Measurements from ENCODE around the gene TGFBR3. TPM values are rescaled to one million over a fixed set of nuclear protein-coding genes. Genes with fewer than 3 reads are reported as not detected.

TGFBR3 gene
- total RNA-seq, 2 donors from 2014 or later: 60.8 to 62.4 TPM

DNA sequence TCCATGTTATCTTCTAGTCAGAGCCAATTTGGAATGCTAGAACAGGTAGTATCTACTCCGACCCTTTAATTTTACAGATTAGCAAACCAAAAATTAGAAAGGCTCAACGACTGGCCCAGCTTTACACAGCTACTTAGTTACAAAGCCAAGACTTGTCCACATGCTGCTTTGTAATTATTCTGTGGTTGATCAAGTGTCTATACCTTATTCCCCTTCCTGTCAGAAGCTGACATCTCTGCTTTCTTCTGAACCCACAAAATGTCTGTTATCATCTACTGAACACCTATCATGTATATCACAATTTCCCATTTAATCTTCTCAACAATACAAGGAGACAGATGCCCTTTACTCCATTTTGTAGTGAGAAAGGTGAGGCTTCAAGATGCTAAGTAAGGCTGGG is 15.6 kb downstream of the TGFBR3 start:
- Histone ChIP-seq H3K4me3 (no peak overlapping the region), H3K9me3 (no peaks in the 10 kb centered on the region), H3K27ac (no peak overlapping the region), H3K36me3 (no peaks in the 10 kb centered on the region), H3K27me3 (replicated peaks; ENCODE audit: insufficient read depth) (no peaks in the 10 kb centered on the region), H3K4me1 (ENCODE audit: control insufficient read depth in 1 of 2, low read depth in 2 of 2) (peaks cover 0 to 7% of the 10 kb centered on the region in 2 donors)
- ATAC-seq (ENCODE audit: insufficient number of reproducible peaks, low FRiP score, low read depth): no peak
- DNase-seq (ENCODE audit: low spot score): no peak
- TF ChIP-seq, protein P1, sequence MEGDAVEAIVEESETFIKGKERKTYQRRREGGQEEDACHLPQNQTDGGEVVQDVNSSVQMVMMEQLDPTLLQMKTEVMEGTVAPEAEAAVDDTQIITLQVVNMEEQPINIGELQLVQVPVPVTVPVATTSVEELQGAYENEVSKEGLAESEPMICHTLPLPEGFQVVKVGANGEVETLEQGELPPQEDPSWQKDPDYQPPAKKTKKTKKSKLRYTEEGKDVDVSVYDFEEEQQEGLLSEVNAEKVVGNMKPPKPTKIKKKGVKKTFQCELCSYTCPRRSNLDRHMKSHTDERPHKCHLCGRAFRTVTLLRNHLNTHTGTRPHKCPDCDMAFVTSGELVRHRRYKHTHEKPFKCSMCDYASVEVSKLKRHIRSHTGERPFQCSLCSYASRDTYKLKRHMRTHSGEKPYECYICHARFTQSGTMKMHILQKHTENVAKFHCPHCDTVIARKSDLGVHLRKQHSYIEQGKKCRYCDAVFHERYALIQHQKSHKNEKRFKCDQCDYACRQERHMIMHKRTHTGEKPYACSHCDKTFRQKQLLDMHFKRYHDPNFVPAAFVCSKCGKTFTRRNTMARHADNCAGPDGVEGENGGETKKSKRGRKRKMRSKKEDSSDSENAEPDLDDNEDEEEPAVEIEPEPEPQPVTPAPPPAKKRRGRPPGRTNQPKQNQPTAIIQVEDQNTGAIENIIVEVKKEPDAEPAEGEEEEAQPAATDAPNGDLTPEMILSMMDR (IDR thresholded peaks at IDR 0.05): no peak

DNA sequence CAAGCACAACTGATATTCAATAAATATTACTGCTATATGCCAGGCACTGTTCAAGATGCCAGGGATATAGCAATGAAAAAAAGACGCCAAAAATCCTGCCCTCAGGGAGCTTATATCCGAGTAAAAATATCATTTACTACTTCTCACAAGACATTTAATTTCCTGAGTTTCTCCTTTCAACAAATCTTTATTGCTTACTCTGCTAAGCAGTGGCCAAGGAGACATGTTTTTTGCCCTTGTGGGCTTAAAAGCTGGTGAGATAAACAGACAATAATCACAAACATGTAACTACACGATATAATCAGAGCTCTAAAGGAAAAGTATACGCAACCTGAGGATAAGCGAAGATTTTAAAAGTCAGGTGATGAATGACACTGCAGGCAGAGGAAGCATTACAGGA is 19.5 kb downstream of the TGFBR3 start:
- DNase-seq (ENCODE audit: low spot score) (no peak), ATAC-seq (ENCODE audit: insufficient number of reproducible peaks, low FRiP score, low read depth) (no peak)
- Histone ChIP-seq H3K4me1 (ENCODE audit: control insufficient read depth in 1 of 2, low read depth in 2 of 2) (peaks cover 6 to 9% of the 10 kb centered on the region in 2 donors), H3K9me3 (no peaks in the 10 kb centered on the region), H3K36me3 (no peaks in the 10 kb centered on the region), H3K27me3 (replicated peaks; ENCODE audit: insufficient read depth) (no peaks in the 10 kb centered on the region), H3K27ac (no peak overlapping the region), H3K4me3 (no peak overlapping the region)
- TF ChIP-seq, protein P1 (IDR thresholded peaks at IDR 0.05): no peak

DNA sequence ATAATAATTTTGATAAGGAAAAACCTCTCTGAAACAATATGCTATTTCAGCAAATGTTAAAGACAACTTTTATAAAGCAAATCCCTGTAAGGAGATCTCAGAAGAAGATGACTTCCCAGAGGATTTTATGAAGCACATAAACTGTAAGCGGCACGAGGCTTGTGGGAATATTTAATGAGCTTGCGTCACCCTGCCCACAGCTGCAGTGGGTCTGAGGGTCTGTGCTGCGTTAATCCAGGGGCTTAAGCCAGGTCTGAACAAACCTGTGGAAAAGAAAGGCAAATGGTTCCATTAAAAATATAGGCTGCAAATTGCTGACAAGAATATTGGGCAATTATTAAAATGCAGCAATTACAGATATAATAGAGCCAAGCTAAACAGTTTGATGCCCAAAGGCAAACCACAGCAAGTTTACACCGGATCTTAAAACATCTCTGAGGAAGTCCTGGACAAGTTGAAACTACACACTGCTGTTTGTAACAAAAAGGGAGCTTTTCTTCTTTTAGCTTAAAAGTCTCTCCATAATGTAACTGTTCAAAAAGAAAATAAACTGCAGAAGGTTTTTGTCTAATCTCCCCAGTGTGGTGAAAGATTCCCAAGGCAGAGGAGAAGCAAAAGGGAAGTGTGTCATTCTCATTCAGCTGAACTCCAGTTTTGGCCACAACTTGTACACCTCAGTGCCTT is 21.8 kb downstream of the TGFBR3 start:
- Histone ChIP-seq H3K4me3 (no peak overlapping the region), H3K36me3 (no peaks in the 10 kb centered on the region), H3K9me3 (no peaks in the 10 kb centered on the region), H3K27ac (peak overlapping the region in 1 of 2 donors; percentile 13), H3K27me3 (replicated peaks; ENCODE audit: insufficient read depth) (no peaks in the 10 kb centered on the region), H3K4me1 (ENCODE audit: control insufficient read depth in 1 of 2, low read depth in 2 of 2) (peaks cover 6 to 9% of the 10 kb centered on the region in 2 donors)
- ATAC-seq (ENCODE audit: insufficient number of reproducible peaks, low FRiP score, low read depth) (no peak), DNase-seq (ENCODE audit: low spot score) (no peak)
- TF ChIP-seq, protein P1 (IDR thresholded peaks at IDR 0.05): no peak

DNA sequence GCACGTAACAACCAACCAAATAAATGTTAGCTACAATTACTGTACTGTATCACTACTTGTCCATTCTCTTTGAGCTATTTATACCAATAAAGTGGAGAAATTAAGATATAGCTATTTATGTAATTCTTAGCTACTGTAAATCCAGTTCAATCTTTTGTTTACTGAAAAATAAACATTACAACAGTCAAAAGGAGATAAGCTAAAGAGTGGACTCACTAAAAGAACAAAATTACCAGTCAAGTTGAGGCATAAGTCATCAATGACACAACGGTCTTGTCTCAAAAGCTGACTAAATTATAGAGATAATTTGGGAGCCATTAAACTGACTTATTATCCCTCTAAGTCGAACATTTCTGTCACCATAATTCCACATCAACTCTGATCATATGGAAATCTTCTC is 22.5 kb downstream of the TGFBR3 start:
- H3K27ac ChIP-seq: no peak overlapping the region
- no peaks in the 10 kb centered on the region for H3K36me3 ChIP-seq
- H3K9me3 ChIP-seq: no peaks in the 10 kb centered on the region
- no peak overlapping the region for H3K4me3 ChIP-seq
- DNase-seq (ENCODE audit: low spot score) (no peak), ATAC-seq (ENCODE audit: insufficient number of reproducible peaks, low FRiP score, low read depth) (no peak)
- TF ChIP-seq, protein P1 (IDR thresholded peaks at IDR 0.05): no peak
- H3K27me3 ChIP-seq (replicated peaks; ENCODE audit: insufficient read depth): no peaks in the 10 kb centered on the region
- H3K4me1 ChIP-seq (ENCODE audit: control insufficient read depth in 1 of 2, low read depth in 2 of 2): peaks cover 6 to 9% of the 10 kb centered on the region in 2 donors

DNA sequence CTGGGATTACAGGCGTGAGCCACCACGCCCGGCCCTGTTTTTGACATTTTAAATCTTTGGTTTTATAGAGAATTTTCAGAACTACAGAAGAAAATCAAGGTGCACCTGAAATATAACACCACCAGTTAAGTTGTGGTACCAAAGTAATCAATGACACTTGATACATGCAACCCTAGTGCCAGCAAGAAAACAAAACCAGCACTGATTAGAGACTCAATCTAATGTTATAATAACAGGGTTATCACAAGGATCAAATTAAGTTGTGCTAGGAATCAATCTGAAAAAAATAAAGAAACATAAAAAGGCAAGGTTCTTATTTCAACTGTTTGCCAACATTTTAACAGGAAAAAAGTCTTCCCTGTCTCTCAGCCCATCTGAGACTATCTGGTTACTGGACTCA is 23.8 kb downstream of the TGFBR3 start:
- peaks cover 6 to 9% of the 10 kb centered on the region in 2 donors for H3K4me1 ChIP-seq (ENCODE audit: control insufficient read depth in 1 of 2, low read depth in 2 of 2)
- no peak overlapping the region for H3K27ac ChIP-seq
- no peak overlapping the region for H3K4me3 ChIP-seq
- H3K9me3 ChIP-seq: no peaks in the 10 kb centered on the region
- ATAC-seq (ENCODE audit: insufficient number of reproducible peaks, low FRiP score, low read depth) (no peak), DNase-seq (ENCODE audit: low spot score) (no peak)
- H3K27me3 ChIP-seq (replicated peaks; ENCODE audit: insufficient read depth): no peaks in the 10 kb centered on the region
- TF ChIP-seq, protein P1 (IDR thresholded peaks at IDR 0.05): no peak
- H3K36me3 ChIP-seq: no peaks in the 10 kb centered on the region
